ENCODE data around the gene CD164. TPM values are rescaled to one million over a fixed set of nuclear protein-coding genes. Genes with fewer than 3 reads are reported as not detected.

CD164 gene
- total and polyA plus RNA-seq, 2 of the 4 experiments (the other 2 are of a cell fraction) = 146 to 150 TPM

- H3K79me1 ChIP-seq (ENCODE audit: low read depth in 1 of 2, low read length in 2 of 2) = peaks cover 9 to 24% of the 10 kb centered on the region in 2 experiments; a peak in 3 of 4 replicates
- BruUV-seq (replicated peaks) = no TSS peak
- CTCF ChIA-PET = interaction anchor here (0.9 kb wide), 1 partner anchor 24 kb away, joined by 3 read pairs; the partner anchor contains the start of gene CD164
Observed at GRCh38 chr6:109359248-109359647, 23.0 kb downstream of the CD164 start.

More at GRCh38 chr6:109359248-109359647, 23.0 kb downstream of the CD164 start:
- H3K4me1 ChIP-seq (ENCODE audit: control insufficient read depth, insufficient read depth, low read length) = no peaks in the 10 kb centered on the region
- H3K18ac ChIP-seq (ENCODE audit: low read depth, low read length) = no peak overlapping the region
- no peak overlapping the region for H4K91ac ChIP-seq (ENCODE audit: insufficient read depth, low read depth, low read length)
- H3K4me2 ChIP-seq (ENCODE audit: low read depth, low read length) = no peak overlapping the region
- H2BK15ac ChIP-seq (ENCODE audit: low read depth, low read length) = no peak overlapping the region
- DNase-seq (no peak), ATAC-seq (ENCODE audit: low read depth) (no peak)
- no peak overlapping the region for H3K27ac ChIP-seq (ENCODE audit: insufficient read depth, low read length)
- H3K9me1 ChIP-seq (ENCODE audit: insufficient read depth, low read length) = no peaks in the 10 kb centered on the region
- H3K23ac ChIP-seq (ENCODE audit: low read depth, low read length) = no peak overlapping the region
- no peak overlapping the region for H4K5ac ChIP-seq (ENCODE audit: low read depth, low read length)
- H3K9ac ChIP-seq (ENCODE audit: low read depth, low read length) = no peak overlapping the region
- POLR2A ChIA-PET (ENCODE audit: unreplicated experiment) = no interaction called here
- no peaks in the 10 kb centered on the region for H3K27me3 ChIP-seq (ENCODE audit: control insufficient read depth, insufficient read depth, low read length)
- H2BK120ac ChIP-seq (ENCODE audit: low read depth, low read length) = no peak overlapping the region
- no CpG with 5 or more reads among the region's 2 CpGs for WGBS, 2 experiments (ENCODE audit: extremely low coverage in 2 of 2, insufficient read length in 1 of 2)
- H3K9me3 ChIP-seq (ENCODE audit: control insufficient read depth, insufficient read depth, low read length) = peaks cover 3% of the 10 kb centered on the region; the same call in 1 of the 2 replicates
- no peak overlapping the region for H3K56ac ChIP-seq (ENCODE audit: extremely low read depth, insufficient read depth, low read length)
- dilution Hi-C loops (cut with HindIII; ENCODE audit: low sequenced_read_pairs, unreplicated experiment) (no loop called here), in situ Hi-C loops (cut with MboI; ENCODE audit: low sequenced_read_pairs) (no loop called here), intact Hi-C loops (cut with micrococcal nuclease) (no loop called here)
- H2AK5ac ChIP-seq (ENCODE audit: low read depth, low read length) = no peak overlapping the region
- H3K4me3 ChIP-seq (ENCODE audit: insufficient read depth, low read depth, low read length) = no peak overlapping the region
- peaks cover 40% of the 10 kb centered on the region for H3K36me3 ChIP-seq (ENCODE audit: control insufficient read depth, insufficient read depth, low read length)
- no peak overlapping the region for H3K4ac ChIP-seq (ENCODE audit: low read depth, low read length)
- no peak overlapping the region for H2BK20ac ChIP-seq (ENCODE audit: low read depth, low read length)
- H3K14ac ChIP-seq (replicated peaks; ENCODE audit: low read depth, low read length) = no peak overlapping the region
- H2AFZ ChIP-seq (replicated peaks; ENCODE audit: low read length, poor library complexity) = no peak overlapping the region
- peaks cover 8% of the 10 kb centered on the region for H4K20me1 ChIP-seq (ENCODE audit: insufficient read depth, low read length)
- no peak overlapping the region for H4K8ac ChIP-seq (ENCODE audit: low read depth in 2 of 2, low read length in 2 of 2)
- H2BK5ac ChIP-seq (ENCODE audit: low read depth, low read length, poor library complexity, severe bottlenecking) = no peak overlapping the region
- H2AK9ac ChIP-seq (replicated peaks; ENCODE audit: low read depth, low read length, poor library complexity) = no peak overlapping the region
- TF ChIP-seq RFX5 (IDR thresholded peaks at IDR 0.05; ENCODE audit: low read depth, low read length) = no peak
- TF ChIP-seq CHD1 (IDR thresholded peaks at IDR 0.05; ENCODE audit: low read depth, low read length) = no peak
- TF ChIP-seq FOS (IDR thresholded peaks at IDR 0.05; ENCODE audit: low read depth, low read length) = no peak
- no peak for TF ChIP-seq RAD21 (IDR thresholded peaks at IDR 0.05; ENCODE audit: low read length)
- no peak for TF ChIP-seq CEBPB (IDR thresholded peaks at IDR 0.05; ENCODE audit: low read depth, low read length)
- TF ChIP-seq USF2 (IDR thresholded peaks at IDR 0.05; ENCODE audit: low read depth, low read length) = no peak
- no peak for TF ChIP-seq RCOR1 (IDR thresholded peaks at IDR 0.05; ENCODE audit: insufficient replicate concordance, low read length)
- no peak for TF ChIP-seq ELK1 (IDR thresholded peaks at IDR 0.05; ENCODE audit: borderline replicate concordance, low read depth, low read length)
- TF ChIP-seq CTCF (conservative IDR thresholded peaks at IDR 0.05; ENCODE audit: low read depth, low read length) = no peak
- TF ChIP-seq BHLHE40 (IDR thresholded peaks at IDR 0.05; ENCODE audit: low read depth, low read length) = no peak
- TF ChIP-seq MAFK (IDR thresholded peaks at IDR 0.05; ENCODE audit: low read depth, low read length) = no peak
- no peak for TF ChIP-seq SMC3 (IDR thresholded peaks at IDR 0.05; ENCODE audit: low read depth, low read length)
- no peak for TF ChIP-seq MAZ (IDR thresholded peaks at IDR 0.05; ENCODE audit: borderline replicate concordance, low read depth, low read length)
- TF ChIP-seq MXI1 (IDR thresholded peaks at IDR 0.05; ENCODE audit: borderline replicate concordance, low read depth, low read length) = no peak
- TF ChIP-seq NFE2L2 (IDR thresholded peaks at IDR 0.05; ENCODE audit: low read depth, low read length) = no peak
- TF ChIP-seq POLR2A (IDR thresholded peaks at IDR 0.05; ENCODE audit: low read depth, low read length) = no peak
